Measurements from ENCODE around the gene NKX6-2. TPM values are rescaled to one million over a fixed set of nuclear protein-coding genes. Genes with fewer than 3 reads are reported as not detected.

Gene NKX6-2
- total RNA-seq, 1 donor from 2014 or later = not detected

DNA sequence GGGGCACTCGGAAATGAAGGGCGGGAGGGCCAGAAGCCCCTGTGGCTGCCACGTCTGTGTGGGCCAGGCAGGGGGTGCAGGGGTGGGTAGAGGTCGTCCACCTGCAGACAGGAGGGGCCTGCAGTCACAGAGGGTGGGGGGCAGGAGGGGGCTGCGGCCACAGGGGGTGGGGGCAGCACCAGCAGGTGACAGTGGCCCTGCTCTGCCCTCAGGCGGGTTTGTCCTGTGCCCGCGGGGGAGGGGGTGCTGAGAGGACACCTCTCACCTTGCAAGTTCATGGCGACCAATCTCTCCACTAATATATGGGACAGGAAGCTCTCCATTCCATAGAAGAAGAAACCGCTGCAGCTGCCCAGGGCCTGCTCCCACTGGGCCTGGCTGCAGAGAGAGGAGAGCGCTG is 26.6 kb upstream of the NKX6-2 start:
- H3K27me3 Mint-ChIP-seq (ENCODE audit: low read depth, unreplicated experiment) = peaks cover 34% of the 10 kb centered on the region
- no peak overlapping the region for H3K4me3 Mint-ChIP-seq (ENCODE audit: unreplicated experiment)
- Histone ChIP-seq H3K9ac (ENCODE audit: low read length) (no peak overlapping the region), H3K9me3 (ENCODE audit: insufficient read depth, low read depth, low read length) (no peaks in the 10 kb centered on the region), H2AFZ (ENCODE audit: low read depth, low read length) (no peak overlapping the region), H3K4me2 (ENCODE audit: low read length) (no peak overlapping the region), H3K27me3 (ENCODE audit: insufficient read depth, low read length) (peaks cover 5% of the 10 kb centered on the region), H3K27ac (ENCODE audit: low read depth, low read length) (no peak overlapping the region), H3K4me3 (ENCODE audit: insufficient read depth, low read depth, low read length) (no peak overlapping the region), H3K79me2 (ENCODE audit: insufficient read depth, low read length) (no peaks in the 10 kb centered on the region), H3K36me3 (ENCODE audit: insufficient read depth, low read length) (no peaks in the 10 kb centered on the region), H3K4me1 (ENCODE audit: insufficient read depth, low read length) (no peaks in the 10 kb centered on the region), H4K20me1 (ENCODE audit: insufficient read depth, low read length) (no peaks in the 10 kb centered on the region)
- no peaks in the 10 kb centered on the region for H3K36me3 Mint-ChIP-seq (ENCODE audit: low read depth, unreplicated experiment)
- TF ChIP-seq, protein P1, sequence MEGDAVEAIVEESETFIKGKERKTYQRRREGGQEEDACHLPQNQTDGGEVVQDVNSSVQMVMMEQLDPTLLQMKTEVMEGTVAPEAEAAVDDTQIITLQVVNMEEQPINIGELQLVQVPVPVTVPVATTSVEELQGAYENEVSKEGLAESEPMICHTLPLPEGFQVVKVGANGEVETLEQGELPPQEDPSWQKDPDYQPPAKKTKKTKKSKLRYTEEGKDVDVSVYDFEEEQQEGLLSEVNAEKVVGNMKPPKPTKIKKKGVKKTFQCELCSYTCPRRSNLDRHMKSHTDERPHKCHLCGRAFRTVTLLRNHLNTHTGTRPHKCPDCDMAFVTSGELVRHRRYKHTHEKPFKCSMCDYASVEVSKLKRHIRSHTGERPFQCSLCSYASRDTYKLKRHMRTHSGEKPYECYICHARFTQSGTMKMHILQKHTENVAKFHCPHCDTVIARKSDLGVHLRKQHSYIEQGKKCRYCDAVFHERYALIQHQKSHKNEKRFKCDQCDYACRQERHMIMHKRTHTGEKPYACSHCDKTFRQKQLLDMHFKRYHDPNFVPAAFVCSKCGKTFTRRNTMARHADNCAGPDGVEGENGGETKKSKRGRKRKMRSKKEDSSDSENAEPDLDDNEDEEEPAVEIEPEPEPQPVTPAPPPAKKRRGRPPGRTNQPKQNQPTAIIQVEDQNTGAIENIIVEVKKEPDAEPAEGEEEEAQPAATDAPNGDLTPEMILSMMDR (IDR thresholded peaks at IDR 0.05; ENCODE audit: insufficient read depth, low read depth, low read length) = no peak
- TF ChIP-seq EZH2 (IDR thresholded peaks at IDR 0.05; ENCODE audit: insufficient read depth, low read length) = no peak
- no peak overlapping the region for H3K27ac Mint-ChIP-seq (ENCODE audit: unreplicated experiment)
- H3K4me1 Mint-ChIP-seq (ENCODE audit: low read depth, unreplicated experiment) = no peaks in the 10 kb centered on the region
- H3K9me3 Mint-ChIP-seq (ENCODE audit: unreplicated experiment) = no peaks in the 10 kb centered on the region
- FAIRE-seq (no peak), DNase-seq (ENCODE audit: low read depth) (no peak)

DNA sequence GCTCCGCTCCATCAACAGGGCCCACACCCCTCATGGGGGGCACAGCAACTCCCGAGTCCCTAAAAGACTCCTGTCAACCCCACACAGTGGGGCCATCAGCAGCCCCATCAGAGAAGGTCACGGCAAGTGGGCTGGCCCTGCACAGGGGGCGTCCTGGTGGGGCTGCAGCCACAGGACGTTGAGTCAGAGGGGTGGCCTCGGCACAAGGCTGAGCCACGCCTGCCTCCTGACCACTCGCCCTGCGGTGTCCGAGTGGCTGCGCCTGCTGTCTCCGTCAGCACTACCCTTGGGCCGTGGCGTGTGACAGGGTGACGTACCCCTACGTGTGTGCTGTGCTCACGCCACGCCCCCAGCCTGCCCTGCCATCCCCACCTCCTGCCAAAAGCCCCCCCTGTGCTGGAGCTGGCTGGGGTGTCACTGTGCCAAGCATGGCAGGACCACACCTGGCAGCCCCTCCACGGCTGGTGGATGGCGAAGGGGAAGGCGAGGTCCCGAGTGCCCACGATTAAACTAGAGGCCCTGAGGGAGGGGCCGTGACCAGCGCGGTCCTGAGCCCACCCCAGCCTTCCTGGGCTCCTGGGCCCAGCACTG is 26.0 kb upstream of the NKX6-2 start:
- H3K4me3 Mint-ChIP-seq (ENCODE audit: unreplicated experiment) = no peak overlapping the region
- H3K9me3 ChIP-seq (ENCODE audit: insufficient read depth, low read depth, low read length) = no peaks in the 10 kb centered on the region
- H3K27me3 Mint-ChIP-seq (ENCODE audit: low read depth, unreplicated experiment) = peaks cover 29% of the 10 kb centered on the region
- no peaks in the 10 kb centered on the region for H3K79me2 ChIP-seq (ENCODE audit: insufficient read depth, low read length)
- no peak overlapping the region for H3K4me2 ChIP-seq (ENCODE audit: low read length)
- H3K36me3 ChIP-seq (ENCODE audit: insufficient read depth, low read length) = no peaks in the 10 kb centered on the region
- H3K36me3 Mint-ChIP-seq (ENCODE audit: low read depth, unreplicated experiment) = no peaks in the 10 kb centered on the region
- H3K27ac Mint-ChIP-seq (ENCODE audit: unreplicated experiment) = no peak overlapping the region
- H3K4me3 ChIP-seq (ENCODE audit: insufficient read depth, low read depth, low read length) = no peak overlapping the region
- H4K20me1 ChIP-seq (ENCODE audit: insufficient read depth, low read length) = no peaks in the 10 kb centered on the region
- no peaks in the 10 kb centered on the region for H3K4me1 Mint-ChIP-seq (ENCODE audit: low read depth, unreplicated experiment)
- H3K27ac ChIP-seq (ENCODE audit: low read depth, low read length) = no peak overlapping the region
- H3K4me1 ChIP-seq (ENCODE audit: insufficient read depth, low read length) = no peaks in the 10 kb centered on the region
- no peak for DNase-seq (ENCODE audit: low read depth)
- TF ChIP-seq, protein P1 (IDR thresholded peaks at IDR 0.05; ENCODE audit: insufficient read depth, low read depth, low read length) = no peak
- TF ChIP-seq EZH2 (IDR thresholded peaks at IDR 0.05; ENCODE audit: insufficient read depth, low read length) = no peak
- peaks cover 2% of the 10 kb centered on the region for H3K27me3 ChIP-seq (ENCODE audit: insufficient read depth, low read length)
- no peak for FAIRE-seq
- H3K9me3 Mint-ChIP-seq (ENCODE audit: unreplicated experiment) = no peaks in the 10 kb centered on the region
- H2AFZ ChIP-seq (ENCODE audit: low read depth, low read length) = no peak overlapping the region
- no peak overlapping the region for H3K9ac ChIP-seq (ENCODE audit: low read length)
